K562 (cell line): ENCODE data around the gene GABARAPL2. TPM values are rescaled to one million over a fixed set of nuclear protein-coding genes. Genes with fewer than 3 reads are reported as not detected.

ENCODE experiments used
- ETV5 ChIP-seq: sonication (generic); formaldehyde crosslinking; IDR thresholded peaks from 2 replicates; pipeline ENCODE4 v1.4.0; 2020; ENCODE audit warnings: low read depth, mild to moderate bottlenecking, missing genetic modification reagents
- EWSR1 ChIP-seq: fragments of 450-650 bp; IDR thresholded peaks from 2 replicates; pipeline ENCODE4 v1.6.1; 2018; ENCODE audit warnings: borderline replicate concordance, mild to moderate bottlenecking, low read depth, moderate library complexity; ENCODE audit not compliant: partially characterized antibody
- FIP1L1 ChIP-seq: fragments of 200-400 bp; formaldehyde crosslinking; IDR thresholded peaks from 2 replicates; pipeline ENCODE4 v1.6.1; 2018; ENCODE audit warnings: mild to moderate bottlenecking, low read depth, low read length; ENCODE audit not compliant: poor library complexity, severe bottlenecking
- GATAD2A ChIP-seq: fragments of 450-650 bp; IDR thresholded peaks from 2 replicates; pipeline ENCODE4 v1.6.1; 2017
- GMEB1 ChIP-seq: fragments of 250-450 bp; sonication (Bioruptor Pico); IDR thresholded peaks from 2 replicates; pipeline ENCODE4 v1.4.0; 2020; ENCODE audit warnings: mild to moderate bottlenecking
- HES1 ChIP-seq: fragments of 450-650 bp; IDR thresholded peaks from 2 replicates; pipeline ENCODE4 v1.6.1; 2016; ENCODE audit warnings: low read depth, mild to moderate bottlenecking, moderate library complexity
- LEF1 ChIP-seq: fragments of 450-650 bp; IDR thresholded peaks from 2 replicates; pipeline ENCODE4 v1.6.1; 2016; ENCODE audit warnings: mild to moderate bottlenecking
- MYNN ChIP-seq, 2 experiments: sonication (generic); formaldehyde crosslinking in 1 of 2; IDR thresholded peaks; 2 replicates each; pipeline versions ENCODE4 v1.5.0 to v1.6.1; 2016 to 2020; ENCODE audit warnings: antibody characterized with exemption in 1 of 2, missing genetic modification reagents in 1 of 2
- NEUROD1 ChIP-seq: fragments of 150-350 bp; IDR thresholded peaks from 2 replicates; pipeline ENCODE4 v1.6.1; 2014; ENCODE audit warnings: borderline replicate concordance, low read length, low read depth; ENCODE audit not compliant: partially characterized antibody
- NFYB ChIP-seq: IDR thresholded peaks from 2 replicates; pipeline ENCODE4 v1.6.1; 2011; ENCODE audit warnings: mild to moderate bottlenecking, moderate library complexity; ENCODE audit not compliant: insufficient read length; ENCODE audit errors: extremely low read depth
- SREBF2 ChIP-seq: sonication (generic); formaldehyde crosslinking; IDR thresholded peaks from 2 replicates; pipeline ENCODE4 v1.4.0; 2020; ENCODE audit warnings: mild to moderate bottlenecking, missing genetic modification reagents
- THAP12 ChIP-seq: fragments of 250-450 bp; sonication (Bioruptor Pico); IDR thresholded peaks from 2 replicates; pipeline ENCODE4 v1.9.0; 2021; ENCODE audit warnings: mild to moderate bottlenecking, inconsistent platforms
- TSC22D4 ChIP-seq: fragments of 450-650 bp; IDR thresholded peaks from 2 replicates; pipeline ENCODE4 v1.6.1; 2016; ENCODE audit warnings: missing genetic modification characterization, missing biosample characterization, control low read depth
- ZBTB7A ChIP-seq: IDR thresholded peaks from 2 replicates; pipeline ENCODE4 v1.6.1; 2011; ENCODE audit warnings: low read depth, mild to moderate bottlenecking, low read length, moderate library complexity, borderline replicate concordance; ENCODE audit not compliant: control insufficient read depth
- ZFX ChIP-seq: sonication (generic); formaldehyde crosslinking; IDR thresholded peaks from 2 replicates; pipeline ENCODE4 v1.8.0; 2022; ENCODE audit warnings: mild to moderate bottlenecking, missing genetic modification reagents, moderate library complexity
- ZNF24 ChIP-seq: fragments of 450-650 bp; IDR thresholded peaks from 2 replicates; pipeline ENCODE4 v1.6.1; 2016
- ZNF551 ChIP-seq: fragments of 250-450 bp; sonication (Bioruptor Pico); IDR thresholded peaks from 2 replicates; pipeline ENCODE4 v1.5.0; 2021; ENCODE audit warnings: mild to moderate bottlenecking, moderate library complexity
- polyA plus RNA-seq, 8 experiments: library from polyadenylated mRNA; depleted of rRNA in 4 of 8; stranded (reverse) in 5 of 8; unstranded in 3 of 8; fragments of >200 nt; fragmentation: Nextera tagmentation in 2 of 8; fragmentation: Illumina TruSeq in 1 of 8; extraction: Ambion mirVana in 2 of 8; extraction: Trizol in 1 of 8; gene quantifications; 2 replicates each; pipeline versions ENCODE4 v1.2.1 to v1.2.3, GENCODE V29; 2011 to 2014; ENCODE audit warnings: inconsistent platforms in 1 of 8, missing spikeins in 1 of 8
- total RNA-seq, 7 experiments: library from RNA; depleted of rRNA in 6 of 7; stranded (reverse); fragments of >200 nt in 6 of 7; fragmentation: Illumina TruSeq in 2 of 7; extraction: Trizol in 2 of 7; gene quantifications; 2 replicates each; pipeline versions ENCODE4 v1.2.1 to v1.2.3, GENCODE V29; 2011 to 2021; ENCODE audit warnings: low replicate concordance in 1 of 7
- TF ChIP-seq, protein P1 (sequence below): fragments of 250-450 bp; sonication (Bioruptor Pico); IDR thresholded peaks from 2 replicates; pipeline ENCODE4 v1.5.0; 2021; ENCODE audit warnings: mild to moderate bottlenecking, moderate library complexity
- TF ChIP-seq, protein P2 (sequence below): sonication (generic); formaldehyde crosslinking; IDR thresholded peaks from 2 replicates; pipeline ENCODE4 v1.8.0; 2022; ENCODE audit warnings: mild to moderate bottlenecking, missing genetic modification reagents

The GABARAPL2 gene
- total and polyA plus RNA-seq, 9 of the 15 experiments (the other 6 are each of a cell fraction or from before 2014, with no cell fraction given) = 42.1 to 288 (median 91.8) TPM

DNA sequence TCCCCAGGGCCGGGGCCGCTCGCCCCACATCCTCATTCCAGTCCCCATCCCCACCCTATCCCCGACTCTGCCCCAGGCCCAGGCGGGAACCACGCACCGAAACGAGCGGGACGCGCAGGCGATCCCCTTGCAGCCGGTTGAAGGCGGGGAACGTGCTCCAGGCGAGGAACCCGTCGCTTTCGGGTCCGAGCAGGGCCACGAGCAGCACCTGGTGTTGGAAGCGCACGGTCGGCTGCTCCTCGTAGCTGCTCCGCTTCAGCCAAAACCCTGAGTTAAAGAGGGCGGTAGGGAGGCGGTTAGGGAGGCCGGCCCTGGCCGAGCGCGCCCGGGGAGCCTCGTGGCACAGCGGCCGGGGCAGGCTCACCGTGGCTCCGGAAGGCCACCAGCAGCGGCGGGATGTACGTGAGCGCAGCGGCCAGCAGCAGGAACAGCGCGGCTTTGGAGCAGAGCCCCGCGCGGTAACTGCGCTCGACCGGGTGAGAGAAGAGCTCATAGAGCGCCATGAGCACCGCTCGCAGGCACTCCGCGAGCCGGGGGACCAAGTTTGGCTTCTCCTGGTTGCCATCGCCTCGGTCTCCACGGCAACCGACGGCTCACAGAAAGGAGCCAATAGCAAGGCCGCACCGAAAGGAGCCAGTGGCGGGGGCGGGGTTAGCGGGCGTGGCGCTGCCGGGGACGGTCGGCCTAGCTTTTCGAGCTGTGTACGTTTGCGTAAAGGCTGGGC, 10.3 kb upstream of the GABARAPL2 start, which contains the start of gene TMEM231 (continued):
- TF ChIP-seq HES1 (no peak), TSC22D4 (no peak), ETV5 (CRISPR knock-in tag) (0 out of 2 replicates have a peak, but pooled peaks have one; percentile 61), MYNN (IDR thresholded peaks at IDR 0.05) (peak; percentile 95), MYNN (CRISPR knock-in tag; IDR thresholded peaks at IDR 0.05) (no peak), GMEB1 (CRISPR knock-in tag) (no peak), FIP1L1 (peak; percentile 34), SREBF2 (CRISPR knock-in tag) (no peak), EWSR1 (no peak), GATAD2A (no peak), LEF1 (no peak), ZNF24 (0 out of 2 replicates have a peak, but pooled peaks have one; percentile 42), ZNF551 (no peak), ZFX (peak; percentile 82), THAP12 (CRISPR knock-in tag) (peak; percentile 60; the same call in 1 of the 2 replicates), NEUROD1 (peak; percentile 83), NFYB (peak; percentile 13), ZBTB7A (no peak)
- TF ChIP-seq, protein P1, sequence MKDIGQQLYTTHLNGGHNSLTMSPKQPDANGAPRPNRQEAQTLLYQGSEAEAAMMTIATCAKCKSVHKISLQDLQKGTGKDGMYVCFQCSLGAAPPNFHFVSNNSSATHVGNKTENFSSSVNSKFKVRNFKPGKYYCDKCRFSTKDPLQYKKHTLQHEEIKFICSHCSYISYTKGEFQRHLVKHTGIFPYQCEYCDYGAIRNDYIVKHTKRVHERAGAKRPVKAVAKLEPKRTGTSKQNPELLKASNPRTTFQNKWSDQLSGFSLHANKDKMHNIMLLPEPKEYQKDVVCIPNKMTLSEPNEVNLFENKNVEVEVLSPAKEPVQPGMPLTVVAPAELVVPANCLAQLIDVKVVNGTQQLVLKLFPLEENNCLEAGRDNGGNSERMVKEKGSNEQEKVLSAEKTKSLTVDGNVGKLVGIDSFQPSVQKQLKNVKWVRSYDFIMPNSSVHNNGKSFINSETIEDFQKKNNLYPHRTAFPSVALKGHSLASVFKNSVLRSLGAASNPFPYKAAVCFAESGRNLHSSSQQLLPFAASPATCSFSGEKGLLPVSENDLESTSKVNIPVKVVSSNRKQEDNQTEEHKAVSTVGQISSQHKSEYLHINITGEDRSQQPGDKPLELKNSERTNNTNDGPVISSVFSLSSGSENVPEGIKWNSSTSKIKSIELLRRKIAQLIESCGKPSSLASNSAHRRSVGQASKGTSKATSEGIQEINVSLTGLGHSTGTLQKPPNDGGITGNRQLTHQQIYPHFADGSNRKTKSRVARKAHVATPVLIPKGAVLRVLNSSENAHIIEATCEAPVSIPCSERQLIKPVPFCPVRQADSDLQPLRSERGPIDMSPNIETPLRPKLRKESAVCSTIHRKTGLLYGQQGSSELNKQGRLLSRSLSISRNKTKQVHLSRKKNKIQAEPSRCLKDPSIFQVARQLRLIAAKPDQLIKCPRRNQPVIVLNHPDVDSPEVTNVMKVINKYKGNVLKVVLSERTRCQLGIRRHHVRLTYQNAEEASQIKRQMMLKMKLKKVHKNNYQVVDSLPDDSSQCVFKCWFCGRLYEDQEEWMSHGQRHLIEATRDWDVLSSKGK = no peak
- TF ChIP-seq, protein P2, sequence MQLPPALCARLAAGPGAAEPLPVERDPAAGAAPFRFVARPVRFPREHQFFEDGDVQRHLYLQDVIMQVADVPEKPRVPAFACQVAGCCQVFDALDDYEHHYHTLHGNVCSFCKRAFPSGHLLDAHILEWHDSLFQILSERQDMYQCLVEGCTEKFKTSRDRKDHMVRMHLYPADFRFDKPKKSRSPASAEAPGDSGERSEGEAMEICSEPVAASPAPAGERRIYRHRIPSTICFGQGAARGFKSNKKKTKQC (CRISPR knock-in tag) = 0 out of 2 replicates have a peak, but pooled peaks have one; percentile 68
